Epithelial cell of esophagus (primary cell): ENCODE measurements around the gene IRX4.

Source experiments
- DNase-seq: peaks from one replicate; pipeline ENCODE4 v3.0.0; 2010; ENCODE audit warnings: low read depth
- H3K4me3 ChIP-seq: 2 replicates; pipeline ENCODE4 v1.5.1; 2011; ENCODE audit warnings: mild to moderate bottlenecking, low read length, control low read depth
- CTCF ChIP-seq: IDR thresholded peaks from 2 replicates; pipeline ENCODE4 v1.5.1; 2011; ENCODE audit warnings: low read depth, mild to moderate bottlenecking, low read length, control low read depth, inconsistent platforms; ENCODE audit not compliant: insufficient read depth; ENCODE audit errors: missing control alignments

Gene IRX4

GRCh38 chr5:1926471-1927341 lies 44.0 kb upstream of the IRX4 start:
- no peak for TF ChIP-seq CTCF
- no peak overlapping the region for H3K4me3 ChIP-seq
- DNase-seq, result no peak

- TF ChIP-seq CTCF, result no peak
- no peak for DNase-seq
- H3K4me3 ChIP-seq, result no peak overlapping the region
Observed at GRCh38 chr5:1926071-1926440, 43.3 kb upstream of the IRX4 start.

GRCh38 chr5:1925111-1926070 lies 42.7 kb upstream of the IRX4 start:
- no peak for DNase-seq
- TF ChIP-seq CTCF, result no peak
- H3K4me3 ChIP-seq, result no peak overlapping the region

GRCh38 chr5:1923766-1924165 lies 41.0 kb upstream of the IRX4 start:
- DNase-seq, result no peak
- H3K4me3 ChIP-seq, result no peak overlapping the region
- no peak for TF ChIP-seq CTCF

- no peak for TF ChIP-seq CTCF
- no peak overlapping the region for H3K4me3 ChIP-seq
- no peak for DNase-seq
Observed at GRCh38 chr5:1923341-1923740, 40.6 kb upstream of the IRX4 start.

GRCh38 chr5:1921711-1922110 lies 39.0 kb upstream of the IRX4 start:
- no peak overlapping the region for H3K4me3 ChIP-seq
- TF ChIP-seq CTCF, result no peak
- no peak for DNase-seq

GRCh38 chr5:1919750-1920149 lies 37.0 kb upstream of the IRX4 start:
- H3K4me3 ChIP-seq, result no peak overlapping the region
- no peak for DNase-seq
- no peak for TF ChIP-seq CTCF
